Thymus (tissue), 11 donors: Measurements from ENCODE around the gene PIP5K1C. TPM values are rescaled to one million over a fixed set of nuclear protein-coding genes. Genes with fewer than 3 reads are reported as not detected.
A peak's percentile ranks its signal among the peaks of the same experiment; 100 is the strongest.

Experiments
- DNase-seq, 9 donors: peaks; one replicate each; pipeline ENCODE4 v3.0.0-alpha.2; 2013; ENCODE audit warnings: low spot score in 9 of 9, low read depth in 6 of 9, missing footprints in 1 of 9
- H3K27ac ChIP-seq, 2 donors: one replicate each; pipeline ENCODE4 v1.5.1; 2013; ENCODE audit warnings: control low read depth in 1 of 2, low read depth in 1 of 2, low read length in 1 of 2, mild to moderate bottlenecking in 1 of 2, moderate library complexity in 1 of 2
- H3K27me3 ChIP-seq, 2 donors: one replicate each; pipeline ENCODE4 v1.5.1; 2013; ENCODE audit warnings: low read length in 1 of 2; ENCODE audit not compliant: control insufficient read depth in 2 of 2, insufficient read depth in 1 of 2
- H3K36me3 ChIP-seq, 2 donors: one replicate each; pipeline ENCODE4 v1.5.1; 2013; ENCODE audit warnings: low read length in 1 of 2, mild to moderate bottlenecking in 1 of 2, moderate library complexity in 1 of 2; ENCODE audit not compliant: control insufficient read depth in 2 of 2, insufficient read depth in 2 of 2
- H3K4me1 ChIP-seq, 2 donors: one replicate each; pipeline ENCODE4 v1.5.1; 2013; ENCODE audit warnings: low read length in 2 of 2; ENCODE audit not compliant: control insufficient read depth in 2 of 2, insufficient read depth in 2 of 2
- H3K4me3 ChIP-seq, 2 donors: one replicate each; pipeline ENCODE4 v1.5.1; 2013; ENCODE audit warnings: low read length in 2 of 2, control low read depth in 1 of 2, mild to moderate bottlenecking in 1 of 2
- H3K9me3 ChIP-seq, 2 donors: one replicate each; pipeline ENCODE4 v1.5.1; 2013; ENCODE audit warnings: low read length in 1 of 2, mild to moderate bottlenecking in 1 of 2; ENCODE audit not compliant: control insufficient read depth in 2 of 2, insufficient read depth in 1 of 2
- WGBS: extraction: QIAGEN DNeasy Blood & Tissue Kit; methylation state at CpG from one replicate; pipeline ENCODE4 v1.1.7; 2013; 5-methylcytosine and 5-hydroxymethylcytosine counted together
- polyA plus RNA-seq: library from polyadenylated mRNA; stranded (reverse); fragments of 200-250 nt; gene quantifications from one replicate; pipeline ENCODE4 v1.2.3, GENCODE V29; 2013
- total RNA-seq: library from RNA; stranded (reverse); fragments of 120-200 nt; gene quantifications from one replicate; pipeline ENCODE4 v1.2.4, GENCODE V29; 2013
- donor health status: healthy.

The PIP5K1C gene
- total and polyA plus RNA-seq, 2 donors = 3.4 to 14.0 TPM

DNA sequence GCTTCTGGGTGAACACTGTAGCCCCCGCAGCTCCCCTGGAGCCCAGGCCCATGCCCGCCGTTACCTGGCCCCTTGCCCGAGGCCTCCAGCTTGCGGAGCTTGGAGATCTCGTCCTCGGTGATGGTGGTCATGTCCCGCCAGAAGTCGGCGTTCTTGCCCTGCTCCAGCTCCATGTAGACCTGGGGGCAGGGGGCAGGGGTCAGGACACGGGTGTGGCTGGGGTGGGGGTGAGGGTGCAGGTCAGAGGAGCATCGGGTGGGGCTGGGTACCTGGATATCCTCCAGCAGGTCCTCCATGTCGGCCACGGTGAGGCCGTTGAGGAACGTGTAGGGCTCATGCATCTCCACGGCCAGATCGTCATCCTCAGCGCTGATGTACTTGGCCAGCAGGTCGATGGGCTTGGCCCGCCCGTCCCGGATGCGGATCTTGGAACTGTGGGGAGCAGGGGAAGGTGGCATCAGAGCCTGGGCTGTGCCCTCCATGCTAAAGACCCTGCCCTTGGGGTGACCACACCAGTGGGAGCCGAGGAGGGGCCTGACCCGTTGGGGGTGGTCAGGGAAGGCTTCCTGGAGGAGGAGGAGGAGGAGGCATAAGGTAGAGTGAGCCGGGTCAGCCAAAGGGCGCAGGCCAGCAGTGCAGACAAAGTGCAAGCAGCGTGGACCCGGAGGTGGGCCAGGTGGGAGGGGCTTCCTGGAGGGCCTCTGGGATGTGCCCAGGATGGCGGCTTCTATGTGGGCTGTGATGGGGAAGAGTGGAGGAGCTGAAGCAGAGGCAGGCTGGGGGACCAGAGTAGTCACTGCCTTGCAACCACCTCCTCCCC, 81.2 kb downstream of the PIP5K1C start:
- Histone ChIP-seq H3K27me3 (no peaks in the 10 kb centered on the region), H3K27ac (peak overlapping the region in 1 of 2 donors; percentile 26), H3K4me1 (peaks cover 5 to 22% of the 10 kb centered on the region in 2 donors), H3K4me3 (no peak overlapping the region), H3K36me3 (peaks cover 44 to 81% of the 10 kb centered on the region in 2 donors), H3K9me3 (no peaks in the 10 kb centered on the region)
- DNase-seq = no peak
- WGBS = 96% methylated on average over 31 of the region's 31 CpGs

DNA sequence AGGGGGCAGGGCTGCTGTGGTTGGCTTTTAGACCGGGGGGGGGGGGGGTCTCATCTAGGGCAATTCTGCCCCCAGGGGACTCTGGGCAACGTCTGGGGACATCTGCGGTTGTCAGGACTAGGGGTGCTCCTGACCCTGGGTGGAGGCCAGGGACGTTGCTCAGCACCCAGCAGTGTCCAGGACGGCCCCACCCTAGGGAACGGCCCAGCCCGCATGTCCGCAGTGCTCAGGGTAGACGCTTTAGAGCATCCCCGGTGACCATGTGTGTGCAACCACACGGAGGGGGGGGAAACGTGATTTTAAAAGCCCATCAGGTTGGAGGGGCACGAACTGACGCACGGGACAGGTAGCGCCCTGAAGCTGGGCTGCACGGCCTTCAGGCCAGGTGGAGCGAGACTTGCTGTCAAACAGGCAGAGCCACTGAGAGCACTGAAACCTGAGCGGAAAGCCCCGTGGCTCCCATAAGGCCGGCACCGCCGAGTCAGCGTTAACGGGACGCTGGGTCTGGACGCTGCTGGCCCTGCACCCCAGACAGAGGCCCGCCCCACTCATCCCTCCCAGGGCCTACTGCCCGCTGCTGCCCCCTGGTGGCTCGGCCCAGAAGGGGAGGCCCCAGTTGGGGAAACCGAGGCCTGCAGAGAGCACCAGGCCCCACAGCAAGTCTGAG, 82.0 kb downstream of the PIP5K1C start:
- Histone ChIP-seq H3K4me3 (no peak overlapping the region), H3K27ac (peak overlapping the region in 1 of 2 donors; percentile 7), H3K27me3 (no peaks in the 10 kb centered on the region), H3K36me3 (peaks cover 49 to 82% of the 10 kb centered on the region in 2 donors), H3K9me3 (no peaks in the 10 kb centered on the region), H3K4me1 (peaks cover 4 to 22% of the 10 kb centered on the region in 2 donors)
- WGBS = 74% methylated on average over 31 of the region's 31 CpGs
- DNase-seq = peak in 2 of 9 donors; percentile 18 to 31

GRCh38 chr19:3617463-3617862, 82.8 kb downstream of the PIP5K1C start:
- Histone ChIP-seq H3K4me1 (peaks cover 4 to 22% of the 10 kb centered on the region in 2 donors), H3K27ac (peak overlapping the region; percentile 34 to 42), H3K9me3 (no peaks in the 10 kb centered on the region), H3K27me3 (no peaks in the 10 kb centered on the region), H3K36me3 (peaks cover 50 to 83% of the 10 kb centered on the region in 2 donors), H3K4me3 (peak overlapping the region in 1 of 2 donors; percentile 8)
- DNase-seq = peak in 4 of 9 donors; percentile 42 to 74 (median 60)
- WGBS = 14% methylated on average over 19 of the region's 19 CpGs

DNA sequence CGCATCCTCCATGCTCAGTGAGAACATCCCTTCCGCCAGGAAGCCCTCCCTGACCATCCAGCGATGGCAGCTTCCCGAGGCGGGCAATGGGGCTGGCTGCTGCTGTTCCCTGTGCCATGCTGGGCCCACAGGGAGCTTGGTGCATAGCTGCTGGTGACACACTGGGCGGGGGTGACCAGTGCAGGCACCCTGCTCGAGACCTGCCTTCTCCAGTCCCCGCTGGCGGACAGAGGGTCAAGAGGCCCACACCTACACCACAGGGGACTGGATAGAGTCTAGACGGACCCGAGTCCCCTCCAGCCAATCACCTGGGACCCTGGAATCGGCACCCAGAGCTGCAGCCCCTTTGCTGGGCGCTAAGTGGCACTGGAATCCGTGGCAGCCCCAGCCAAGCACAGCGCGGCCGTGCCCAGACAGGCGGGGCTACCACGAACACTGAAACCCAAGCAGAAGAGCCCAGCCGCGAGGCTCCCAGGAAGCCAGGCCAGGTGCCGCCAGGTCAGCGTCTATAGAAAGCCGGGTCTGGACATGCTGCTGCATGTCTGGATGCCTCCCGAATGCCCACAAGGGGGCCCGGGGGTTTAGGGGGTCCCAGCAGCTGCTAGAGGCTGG, 84.6 kb downstream of the PIP5K1C start:
- Histone ChIP-seq H3K27ac (no peak overlapping the region), H3K27me3 (no peaks in the 10 kb centered on the region), H3K4me3 (no peak overlapping the region), H3K4me1 (peaks cover 4 to 22% of the 10 kb centered on the region in 2 donors), H3K36me3 (peaks cover 52 to 83% of the 10 kb centered on the region in 2 donors), H3K9me3 (no peaks in the 10 kb centered on the region)
- no peak for DNase-seq
- 94% methylated on average over 26 of the region's 26 CpGs for WGBS

DNA sequence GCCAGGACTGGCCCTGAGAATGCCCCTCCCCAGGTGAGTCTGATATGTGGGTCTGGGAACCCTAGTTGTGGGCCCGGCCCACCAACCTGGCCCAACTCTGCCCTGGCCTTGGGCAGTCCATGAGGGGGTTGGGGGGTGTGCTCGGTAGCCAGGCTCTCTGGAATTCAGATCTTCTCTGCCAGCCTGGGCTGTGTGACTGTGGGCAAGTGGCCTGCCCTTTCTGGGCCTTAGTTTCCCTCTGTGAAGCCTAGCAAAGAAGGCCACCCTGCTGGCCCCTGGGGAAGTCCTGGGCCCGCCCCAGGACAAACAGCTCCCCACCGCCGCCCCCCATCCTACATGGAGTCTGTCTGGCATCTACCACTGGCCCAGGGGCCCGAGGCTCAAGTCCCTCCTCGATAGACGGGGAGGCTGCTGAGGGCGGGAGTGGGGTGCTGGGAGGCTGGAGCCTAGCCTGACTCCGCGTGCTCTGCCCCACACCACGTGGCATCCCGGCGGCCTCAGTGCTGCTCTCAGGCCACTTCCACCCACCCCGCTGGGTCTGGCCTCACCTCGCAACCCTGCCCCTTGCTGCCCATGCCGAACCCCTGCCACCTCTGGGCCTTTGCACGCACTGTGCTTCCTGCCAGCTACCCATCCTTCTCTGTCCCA, 85.3 kb downstream of the PIP5K1C start:
- Histone ChIP-seq H3K4me1 (peaks cover 4 to 22% of the 10 kb centered on the region in 2 donors), H3K9me3 (no peaks in the 10 kb centered on the region), H3K4me3 (no peak overlapping the region), H3K27me3 (no peaks in the 10 kb centered on the region), H3K36me3 (peaks cover 51 to 81% of the 10 kb centered on the region in 2 donors), H3K27ac (no peak overlapping the region)
- WGBS = 93% methylated on average over 18 of the region's 18 CpGs
- DNase-seq = no peak

GRCh38 chr19:3613818-3614661, 86.2 kb downstream of the PIP5K1C start:
- H3K27ac ChIP-seq = no peak overlapping the region
- H3K4me3 ChIP-seq = no peak overlapping the region
- no peaks in the 10 kb centered on the region for H3K9me3 ChIP-seq
- DNase-seq = no peak
- no peaks in the 10 kb centered on the region for H3K27me3 ChIP-seq
- 97% methylated on average over 39 of the region's 39 CpGs for WGBS
- peaks cover 47 to 76% of the 10 kb centered on the region in 2 donors for H3K36me3 ChIP-seq
- H3K4me1 ChIP-seq = peaks cover 4 to 17% of the 10 kb centered on the region in 2 donors

DNA sequence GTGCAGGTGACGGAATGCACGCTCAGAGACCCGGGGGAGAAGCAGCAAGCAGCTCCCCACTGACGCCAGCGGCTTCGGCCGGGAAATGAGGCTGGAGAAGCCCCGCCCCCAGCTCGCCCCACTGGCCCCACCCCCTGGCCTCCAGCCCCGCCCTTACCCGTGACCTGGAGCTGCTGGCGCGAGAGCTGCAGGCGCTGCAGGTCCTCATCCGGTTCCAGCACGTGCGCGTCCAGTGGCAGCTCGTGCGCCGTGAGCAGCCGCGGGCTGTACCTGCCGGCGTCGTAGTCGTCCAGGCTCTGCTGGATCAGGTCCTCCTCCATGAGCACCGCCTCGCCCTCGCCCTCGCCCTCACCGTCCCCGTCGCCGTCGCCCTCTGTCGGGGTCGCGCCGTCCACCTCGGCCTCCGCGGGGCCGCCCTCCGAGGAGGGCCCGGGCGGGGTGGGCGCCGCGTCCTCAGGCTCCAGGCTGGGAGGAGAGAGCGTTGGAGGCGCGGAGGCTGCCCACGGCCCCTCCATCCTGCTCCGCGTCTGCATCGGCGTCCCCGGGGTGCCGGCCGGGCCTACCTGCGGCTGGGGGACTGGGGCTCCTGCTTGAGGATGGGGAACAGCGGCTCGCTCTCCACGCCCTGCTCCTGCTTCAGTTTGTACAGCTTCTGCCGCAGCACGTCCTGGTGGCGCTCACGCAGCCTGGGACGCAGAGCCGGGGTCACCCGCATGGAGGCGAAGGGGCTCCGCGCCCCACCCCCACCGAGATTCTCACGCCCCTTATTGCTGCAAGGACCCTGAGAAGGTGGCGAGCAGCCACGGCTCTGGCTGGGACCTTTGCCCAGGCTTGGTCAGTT, 87.1 kb downstream of the PIP5K1C start:
- DNase-seq = no peak
- Histone ChIP-seq H3K4me1 (peaks cover 6 to 23% of the 10 kb centered on the region in 2 donors), H3K4me3 (no peak overlapping the region), H3K9me3 (peaks cover 0 to 1% of the 10 kb centered on the region in 2 donors), H3K27ac (no peak overlapping the region), H3K36me3 (peaks cover 47 to 67% of the 10 kb centered on the region in 2 donors), H3K27me3 (peaks cover 0 to 3% of the 10 kb centered on the region in 2 donors)
- 97% methylated on average over 79 of the region's 79 CpGs for WGBS
